Endodermal cell (in vitro differentiated cells): ENCODE results near the gene RGS7. TPM values are rescaled to one million over a fixed set of nuclear protein-coding genes. Genes with fewer than 3 reads are reported as not detected.
A peak's percentile ranks its signal among the peaks of the same experiment; 100 is the strongest.
"Not testable (repeated sequence)": the region's sequence is repeated elsewhere in the genome, so short reads cannot be mapped to it uniquely, and the experiment has no call there.

Experiments
- DNase-seq: peaks from one replicate; pipeline ENCODE4 v3.0.0-alpha.2; 2017
- H3K27ac ChIP-seq: 2 replicates; pipeline ENCODE4 v1.5.1; 2013; ENCODE audit warnings: mild to moderate bottlenecking, low read depth, low read length, moderate library complexity
- H3K27me3 ChIP-seq: 2 replicates; pipeline ENCODE4 v1.6.1; 2013; ENCODE audit warnings: mild to moderate bottlenecking, low read length, moderate library complexity; ENCODE audit not compliant: insufficient read depth, control insufficient read depth, poor library complexity, severe bottlenecking
- H3K36me3 ChIP-seq: 2 replicates; pipeline ENCODE4 v1.7.0; 2013; ENCODE audit warnings: mild to moderate bottlenecking, low read length, moderate library complexity; ENCODE audit not compliant: control insufficient read depth, insufficient read depth
- H3K4me1 ChIP-seq: one replicate; pipeline ENCODE4 v1.7.0; 2013; ENCODE audit warnings: low read length; ENCODE audit not compliant: control insufficient read depth, insufficient read depth
- H3K4me3 ChIP-seq: 2 replicates; pipeline ENCODE4 v1.5.1; 2013; ENCODE audit warnings: mild to moderate bottlenecking, low read length, moderate library complexity
- H3K9ac ChIP-seq: 2 replicates; pipeline ENCODE4 v1.6.1; 2013; ENCODE audit warnings: mild to moderate bottlenecking, low read length, moderate library complexity; ENCODE audit not compliant: poor library complexity, severe bottlenecking; ENCODE audit errors: extremely low read depth
- H3K9me3 ChIP-seq: 2 replicates; pipeline ENCODE4 v1.6.1; 2013; ENCODE audit warnings: mild to moderate bottlenecking, low read length, moderate library complexity; ENCODE audit not compliant: control insufficient read depth
- H3K27ac Mint-ChIP-seq: 2 replicates; pipeline ENCODE4 v1.8.0; 2020; ENCODE audit warnings: mixed read lengths
- H3K27me3 Mint-ChIP-seq: 2 replicates; pipeline ENCODE4 v1.8.0; 2021; ENCODE audit warnings: mild to moderate bottlenecking, mixed read lengths; ENCODE audit not compliant: insufficient read depth
- H3K36me3 Mint-ChIP-seq: 2 replicates; pipeline ENCODE4 v1.8.0; 2020; ENCODE audit warnings: low read depth, mixed read lengths
- H3K4me1 Mint-ChIP-seq: 2 replicates; pipeline ENCODE4 v1.8.0; 2020; ENCODE audit warnings: mixed read lengths
- H3K4me3 Mint-ChIP-seq: 2 replicates; pipeline ENCODE4 v1.8.0; 2020; ENCODE audit warnings: mild to moderate bottlenecking, moderate library complexity, mixed read lengths
- H3K9me3 Mint-ChIP-seq: 2 replicates; pipeline ENCODE4 v1.8.0; 2020; ENCODE audit warnings: mild to moderate bottlenecking, mixed read lengths
- WGBS, 2 experiments: methylation state at CpG; one replicate each; pipeline versions ENCODE4 v1.1.5 to v1.1.7; 2013; ENCODE audit warnings: missing lambda C conversion rate in 2 of 2, mixed read lengths in 1 of 2; ENCODE audit not compliant: insufficient coverage in 1 of 2, insufficient read length in 1 of 2; 5-methylcytosine and 5-hydroxymethylcytosine counted together
- total RNA-seq, 2 donors: library from RNA; stranded (reverse); fragmentation: NEBNext Ultra II Directional in 1 of 2; extraction: Animal tissue kit (Norgen Biotek cat#: 25700) in 1 of 2; gene quantifications; 2 replicates in 1 of 2; 3 replicates in 1 of 2; pipeline ENCODE4 v1.2.1, GENCODE V29; 2021
- TF ChIP-seq, protein P1 (sequence below): fragments of 200-600 bp; sonication (generic); conservative IDR thresholded peaks from 2 replicates; pipeline ENCODE4 v1.5.0; 2021; ENCODE audit warnings: antibody characterized with exemption, mild to moderate bottlenecking

Gene RGS7
- total RNA-seq, 2 donors from 2014 or later: 1.0 to 1.1 TPM

DNA sequence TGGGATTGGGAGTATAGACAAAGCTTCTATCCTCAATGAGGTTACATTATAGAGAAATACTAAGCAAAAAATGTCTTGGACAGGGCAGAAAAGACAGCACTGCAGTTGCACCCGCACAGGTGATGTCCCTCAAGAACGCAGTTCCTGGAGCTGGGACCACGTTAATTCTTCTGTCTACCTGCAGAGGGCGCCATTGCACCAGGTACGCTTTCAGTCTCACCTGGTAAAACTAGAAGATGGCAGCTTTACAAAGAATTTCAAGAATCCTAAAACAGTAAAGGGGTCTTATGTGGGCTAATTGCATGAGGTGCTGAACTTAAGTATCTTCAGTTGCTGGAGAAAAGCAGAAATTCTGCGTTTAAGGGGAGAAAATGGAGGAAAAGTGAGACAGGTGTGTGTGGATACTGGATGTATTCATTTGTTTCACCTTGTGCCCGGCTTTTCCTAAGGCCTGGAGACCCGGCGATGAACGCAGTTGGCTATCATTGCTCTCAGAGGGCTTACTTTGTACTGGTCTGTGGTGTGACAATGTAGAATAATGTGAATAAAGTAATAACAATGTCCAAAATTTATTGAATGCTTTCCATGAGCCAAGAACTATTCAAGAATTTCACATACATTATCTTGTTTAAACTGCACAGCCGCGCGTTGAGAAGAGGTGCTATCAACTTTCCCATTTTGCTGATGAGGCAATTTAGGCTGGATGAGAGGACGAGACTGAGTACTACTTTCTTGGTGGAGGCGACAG is 468.8 kb downstream of the RGS7 start:
- TF ChIP-seq, protein P1, sequence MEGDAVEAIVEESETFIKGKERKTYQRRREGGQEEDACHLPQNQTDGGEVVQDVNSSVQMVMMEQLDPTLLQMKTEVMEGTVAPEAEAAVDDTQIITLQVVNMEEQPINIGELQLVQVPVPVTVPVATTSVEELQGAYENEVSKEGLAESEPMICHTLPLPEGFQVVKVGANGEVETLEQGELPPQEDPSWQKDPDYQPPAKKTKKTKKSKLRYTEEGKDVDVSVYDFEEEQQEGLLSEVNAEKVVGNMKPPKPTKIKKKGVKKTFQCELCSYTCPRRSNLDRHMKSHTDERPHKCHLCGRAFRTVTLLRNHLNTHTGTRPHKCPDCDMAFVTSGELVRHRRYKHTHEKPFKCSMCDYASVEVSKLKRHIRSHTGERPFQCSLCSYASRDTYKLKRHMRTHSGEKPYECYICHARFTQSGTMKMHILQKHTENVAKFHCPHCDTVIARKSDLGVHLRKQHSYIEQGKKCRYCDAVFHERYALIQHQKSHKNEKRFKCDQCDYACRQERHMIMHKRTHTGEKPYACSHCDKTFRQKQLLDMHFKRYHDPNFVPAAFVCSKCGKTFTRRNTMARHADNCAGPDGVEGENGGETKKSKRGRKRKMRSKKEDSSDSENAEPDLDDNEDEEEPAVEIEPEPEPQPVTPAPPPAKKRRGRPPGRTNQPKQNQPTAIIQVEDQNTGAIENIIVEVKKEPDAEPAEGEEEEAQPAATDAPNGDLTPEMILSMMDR: peak; percentile 98
- Histone ChIP-seq H3K9ac (no peak overlapping the region), H3K27ac (no peak overlapping the region), H3K4me1 (no peaks in the 10 kb centered on the region), H3K36me3 (no peaks in the 10 kb centered on the region), H3K9me3 (no peaks in the 10 kb centered on the region), H3K4me3 (no peak overlapping the region), H3K27me3 (no peaks in the 10 kb centered on the region)
- no peaks in the 10 kb centered on the region for H3K27me3 Mint-ChIP-seq
- peaks cover 1% of the 10 kb centered on the region for H3K4me1 Mint-ChIP-seq
- H3K4me3 Mint-ChIP-seq: no peak overlapping the region
- DNase-seq: peak; percentile 91
- H3K36me3 Mint-ChIP-seq: no peaks in the 10 kb centered on the region
- whole genome bisulfite sequencing, 2 experiments: 62 to 70% methylated on average over 14 to 15 of the region's 15 CpGs
- no peaks in the 10 kb centered on the region for H3K9me3 Mint-ChIP-seq
- H3K27ac Mint-ChIP-seq: no peak overlapping the region

DNA sequence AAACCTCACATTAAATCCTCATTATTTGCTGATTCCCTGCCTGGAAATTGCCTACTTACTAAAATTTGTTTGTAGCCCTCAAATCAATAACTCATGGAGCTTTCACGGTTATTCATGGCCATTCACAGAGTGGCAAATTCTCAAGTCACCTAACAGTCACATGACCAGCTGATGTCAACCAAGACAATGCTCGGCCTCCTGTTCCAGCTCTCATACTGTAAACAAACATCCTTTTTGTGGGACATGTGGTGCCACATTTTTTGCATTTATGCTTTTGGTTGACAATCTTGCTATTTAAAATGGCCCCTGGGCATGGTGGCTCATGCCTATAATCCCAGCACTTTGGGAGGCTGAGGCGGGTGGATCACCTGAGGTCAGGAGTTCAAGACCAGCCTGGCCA is 473.5 kb downstream of the RGS7 start:
- H3K4me3 Mint-ChIP-seq: no peak overlapping the region
- Histone ChIP-seq H3K9ac (no peak overlapping the region), H3K27ac (no peak overlapping the region), H3K4me1 (no peaks in the 10 kb centered on the region), H3K36me3 (no peaks in the 10 kb centered on the region), H3K4me3 (no peak overlapping the region), H3K27me3 (no peaks in the 10 kb centered on the region), H3K9me3 (no peaks in the 10 kb centered on the region)
- no peaks in the 10 kb centered on the region for H3K27me3 Mint-ChIP-seq
- WGBS, 2 experiments: 95 to 100% methylated on average over 2 to 3 of the region's 3 CpGs
- no peak for DNase-seq
- no peak overlapping the region for H3K27ac Mint-ChIP-seq
- H3K9me3 Mint-ChIP-seq: peaks cover 5% of the 10 kb centered on the region
- TF ChIP-seq, protein P1: no peak
- peaks cover 1% of the 10 kb centered on the region for H3K4me1 Mint-ChIP-seq
- no peaks in the 10 kb centered on the region for H3K36me3 Mint-ChIP-seq

DNA sequence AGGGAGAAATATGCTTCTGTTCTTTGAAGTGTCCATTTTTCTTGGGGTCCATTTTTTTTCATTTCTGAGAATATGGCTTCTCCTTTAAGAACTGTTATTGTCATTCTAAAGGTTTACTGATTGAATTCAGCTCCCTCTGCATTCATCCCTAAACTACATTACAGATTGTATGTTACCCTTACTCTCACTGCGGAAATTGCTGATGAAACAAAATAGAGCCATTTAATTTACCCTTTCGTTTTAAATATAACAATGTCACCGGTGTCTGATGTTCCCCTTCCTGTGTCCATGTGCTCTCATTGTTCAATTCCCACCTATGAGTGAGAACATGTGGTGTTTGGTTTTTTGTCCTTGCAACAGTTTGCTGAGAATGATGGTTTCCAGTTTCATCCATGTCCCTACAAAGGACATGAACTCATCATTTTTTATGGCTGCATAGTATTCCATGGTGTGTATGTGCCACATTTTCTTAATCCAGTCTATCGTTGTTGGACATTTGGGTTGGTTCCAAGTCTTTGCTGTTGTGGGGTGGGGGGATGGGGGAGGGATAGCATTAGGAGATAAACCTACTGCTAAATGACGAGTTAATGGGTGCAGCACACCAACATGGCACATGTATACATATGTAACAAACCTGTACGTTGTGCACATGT is 474.2 kb downstream of the RGS7 start:
- H3K4me1 Mint-ChIP-seq: not testable (repeated sequence)

More for the DNA sequence above, 474.2 kb downstream of the RGS7 start:
- not testable (repeated sequence) for H3K4me3 ChIP-seq, H3K9me3 Mint-ChIP-seq, H3K27me3 ChIP-seq, H3K9me3 ChIP-seq, H3K36me3 ChIP-seq, H3K4me1 ChIP-seq, H3K4me3 Mint-ChIP-seq, H3K27me3 Mint-ChIP-seq, H3K27ac Mint-ChIP-seq, H3K27ac ChIP-seq, DNase-seq, H3K36me3 Mint-ChIP-seq, H3K9ac ChIP-seq
- WGBS, 2 experiments: 89 to 96% methylated on average over 3 to 5 of the region's 6 CpGs
